Vagina (tissue), 2 donors: ENCODE measurements around the gene SGK2. TPM values are rescaled to one million over a fixed set of nuclear protein-coding genes. Genes with fewer than 3 reads are reported as not detected.

Experiments used
- DNase-seq, 2 donors: peaks; one replicate each; pipeline ENCODE4 v3.0.0-alpha.2; 2017; ENCODE audit errors: extremely low spot score in 2 of 2
- H3K27ac ChIP-seq: fragments of 200-600 bp; sonication (generic); one replicate; pipeline ENCODE4 v1.5.1; 2019
- H3K27me3 ChIP-seq: fragments of 200-600 bp; sonication (generic); one replicate; pipeline ENCODE4 v1.5.1; 2019
- H3K36me3 ChIP-seq, 2 donors: fragments of 200-600 bp; sonication (generic); one replicate each; pipeline ENCODE4 v1.5.1; 2017 to 2019
- H3K4me1 ChIP-seq: fragments of 200-600 bp; sonication (generic); one replicate; pipeline ENCODE4 v1.5.1; 2019
- H3K4me3 ChIP-seq, 2 donors: fragments of 200-600 bp; sonication (generic); 1 replicate in 1 of 2; 2 replicates in 1 of 2; pipeline ENCODE4 v1.5.1; 2016 to 2019
- H3K9me3 ChIP-seq: fragments of 200-600 bp; sonication (generic); one replicate; pipeline ENCODE4 v1.5.1; 2019
- CTCF ChIP-seq, 3 experiments: fragments of 450-650 bp in 2 of 3; fragments of 200-600 bp in 1 of 3; sonication (generic) in 1 of 3; IDR thresholded peaks; one replicate each; pipeline ENCODE4 v1.5.1; 2017 to 2019; ENCODE audit warnings: antibody characterized with exemption in 3 of 3, mild to moderate bottlenecking in 2 of 3, moderate library complexity in 2 of 3
- POLR2A ChIP-seq, 2 donors: fragments of 450-650 bp; IDR thresholded peaks; one replicate each; pipeline ENCODE4 v1.6.1; 2017; ENCODE audit warnings: antibody characterized with exemption in 2 of 2, mild to moderate bottlenecking in 2 of 2, moderate library complexity in 2 of 2
- POLR2AphosphoS5 ChIP-seq, 2 donors: sonication (generic); formaldehyde crosslinking; IDR thresholded peaks; one replicate each; pipeline ENCODE4 v1.9.0; 2017; ENCODE audit warnings: antibody characterized with exemption in 2 of 2, mild to moderate bottlenecking in 2 of 2, low read depth in 1 of 2; ENCODE audit not compliant: insufficient read depth in 1 of 2
- intact Hi-C: fragments of 100-400 bp; cut with DNase I; formaldehyde crosslinking; loops from one replicate; pipeline ENCODE4 v1.15.1; 2023
- total RNA-seq: library from RNA; depleted of rRNA; stranded (reverse); fragments of >200 nt; gene quantifications from one replicate; pipeline ENCODE4 v1.2.3, GENCODE V29; 2016

The SGK2 gene
- total RNA-seq, 1 donor from 2014 or later, result 5.4 TPM

- H3K27ac ChIP-seq, result no peak overlapping the region
- H3K36me3 ChIP-seq, result peaks cover 0 to 4% of the 10 kb centered on the region in 2 donors
- no peak for DNase-seq
- no peaks in the 10 kb centered on the region for H3K27me3 ChIP-seq
- H3K4me3 ChIP-seq, result no peak overlapping the region
- no peak for TF ChIP-seq CTCF (IDR thresholded peaks at IDR 0.05)
- TF ChIP-seq POLR2A (IDR thresholded peaks at IDR 0.05), result no peak
- no peaks in the 10 kb centered on the region for H3K4me1 ChIP-seq
- intact Hi-C loops, result no loop called here
- no peaks in the 10 kb centered on the region for H3K9me3 ChIP-seq
Measured at GRCh38 chr20:43543138-43543537, 15.7 kb upstream of the SGK2 start.

GRCh38 chr20:43544501-43544900 lies 14.3 kb upstream of the SGK2 start:
- no peaks in the 10 kb centered on the region for H3K9me3 ChIP-seq
- TF ChIP-seq POLR2AphosphoS5 (IDR thresholded peaks at IDR 0.05; ENCODE audit: insufficient read depth in 1 of 2, low read depth in 1 of 2) (no peak), POLR2A (IDR thresholded peaks at IDR 0.05) (no peak), CTCF (IDR thresholded peaks at IDR 0.05) (no peak)
- peaks cover 0 to 4% of the 10 kb centered on the region in 2 donors for H3K36me3 ChIP-seq
- no peaks in the 10 kb centered on the region for H3K4me1 ChIP-seq
- no peak for DNase-seq
- H3K4me3 ChIP-seq, result no peak overlapping the region
- H3K27me3 ChIP-seq, result no peaks in the 10 kb centered on the region
- intact Hi-C loops, result no loop called here
- H3K27ac ChIP-seq, result no peak overlapping the region

GRCh38 chr20:43545837-43546578 lies 12.8 kb upstream of the SGK2 start:
- DNase-seq, result no peak
- H3K36me3 ChIP-seq, result peaks cover 0 to 4% of the 10 kb centered on the region in 2 donors
- intact Hi-C loops, result no loop called here
- H3K4me1 ChIP-seq, result no peaks in the 10 kb centered on the region
- no peak overlapping the region for H3K27ac ChIP-seq
- no peaks in the 10 kb centered on the region for H3K9me3 ChIP-seq
- no peak for TF ChIP-seq POLR2AphosphoS5 (IDR thresholded peaks at IDR 0.05; ENCODE audit: insufficient read depth in 1 of 2, low read depth in 1 of 2)
- no peak overlapping the region for H3K4me3 ChIP-seq
- no peaks in the 10 kb centered on the region for H3K27me3 ChIP-seq

- DNase-seq, result no peak
- TF ChIP-seq POLR2A (IDR thresholded peaks at IDR 0.05) (no peak), CTCF (IDR thresholded peaks at IDR 0.05) (no peak), POLR2AphosphoS5 (IDR thresholded peaks at IDR 0.05; ENCODE audit: insufficient read depth in 1 of 2, low read depth in 1 of 2) (no peak)
- intact Hi-C loops, result no loop called here
Measured at GRCh38 chr20:43548273-43548880, 10.4 kb upstream of the SGK2 start.

GRCh38 chr20:43549416-43550065 lies 9.3 kb upstream of the SGK2 start:
- DNase-seq, result no peak
- TF ChIP-seq CTCF (IDR thresholded peaks at IDR 0.05), result no peak
- TF ChIP-seq POLR2AphosphoS5 (IDR thresholded peaks at IDR 0.05; ENCODE audit: insufficient read depth in 1 of 2, low read depth in 1 of 2), result no peak
- no peak for TF ChIP-seq POLR2A (IDR thresholded peaks at IDR 0.05)
- Histone ChIP-seq H3K36me3 (peaks cover 0 to 4% of the 10 kb centered on the region in 2 donors), H3K27ac (no peak overlapping the region), H3K9me3 (no peaks in the 10 kb centered on the region), H3K4me1 (no peaks in the 10 kb centered on the region), H3K27me3 (no peaks in the 10 kb centered on the region), H3K4me3 (no peak overlapping the region)
- intact Hi-C loops, result no loop called here

More at GRCh38 chr20:43548273-43548880, 10.4 kb upstream of the SGK2 start:
- no peaks in the 10 kb centered on the region for H3K4me1 ChIP-seq
- no peaks in the 10 kb centered on the region for H3K9me3 ChIP-seq
- no peak overlapping the region for H3K4me3 ChIP-seq
- peaks cover 0 to 4% of the 10 kb centered on the region in 2 donors for H3K36me3 ChIP-seq
- H3K27me3 ChIP-seq, result no peaks in the 10 kb centered on the region
- H3K27ac ChIP-seq, result no peak overlapping the region
